HL-60 (cell line): ENCODE data around the gene ENDOV.

Source experiments
- CTCF ChIP-seq: IDR thresholded peaks from one replicate; pipeline ENCODE4 v1.5.1; 2011; ENCODE audit warnings: low read length, control low read depth, inconsistent platforms; ENCODE audit not compliant: insufficient read depth
- POLR2AphosphoS5 ChIP-seq: IDR thresholded peaks from 2 replicates; pipeline ENCODE4 v1.6.1; 2012; ENCODE audit warnings: low read depth
- TF ChIP-seq, protein P1 (sequence below): IDR thresholded peaks from 2 replicates; pipeline ENCODE4 v1.6.1; 2012; ENCODE audit warnings: low read depth; ENCODE audit not compliant: insufficient replicate concordance

DNA sequence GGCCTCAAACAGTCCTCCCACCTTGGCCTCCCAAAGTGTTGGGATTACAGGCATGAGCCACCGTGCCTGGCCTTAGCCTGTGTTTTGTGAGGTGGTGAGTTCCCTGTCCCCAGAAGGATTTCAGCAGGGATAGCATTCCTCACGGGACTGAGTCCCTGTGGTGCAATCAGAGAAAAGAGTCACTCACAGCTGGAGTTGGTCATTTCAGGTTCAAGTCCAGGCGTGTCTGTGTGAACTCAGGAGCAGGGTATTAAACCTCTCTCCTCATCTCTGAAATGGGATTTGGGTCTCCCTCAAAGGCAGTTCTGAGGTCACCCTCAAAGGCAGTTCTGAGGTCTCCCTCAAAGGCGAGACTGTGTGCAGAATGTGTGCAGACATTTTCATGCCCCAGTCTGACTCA lies 32.8 kb downstream of the ENDOV start:
- TF ChIP-seq CTCF (no peak), POLR2AphosphoS5 (no peak)
- TF ChIP-seq, protein P1, sequence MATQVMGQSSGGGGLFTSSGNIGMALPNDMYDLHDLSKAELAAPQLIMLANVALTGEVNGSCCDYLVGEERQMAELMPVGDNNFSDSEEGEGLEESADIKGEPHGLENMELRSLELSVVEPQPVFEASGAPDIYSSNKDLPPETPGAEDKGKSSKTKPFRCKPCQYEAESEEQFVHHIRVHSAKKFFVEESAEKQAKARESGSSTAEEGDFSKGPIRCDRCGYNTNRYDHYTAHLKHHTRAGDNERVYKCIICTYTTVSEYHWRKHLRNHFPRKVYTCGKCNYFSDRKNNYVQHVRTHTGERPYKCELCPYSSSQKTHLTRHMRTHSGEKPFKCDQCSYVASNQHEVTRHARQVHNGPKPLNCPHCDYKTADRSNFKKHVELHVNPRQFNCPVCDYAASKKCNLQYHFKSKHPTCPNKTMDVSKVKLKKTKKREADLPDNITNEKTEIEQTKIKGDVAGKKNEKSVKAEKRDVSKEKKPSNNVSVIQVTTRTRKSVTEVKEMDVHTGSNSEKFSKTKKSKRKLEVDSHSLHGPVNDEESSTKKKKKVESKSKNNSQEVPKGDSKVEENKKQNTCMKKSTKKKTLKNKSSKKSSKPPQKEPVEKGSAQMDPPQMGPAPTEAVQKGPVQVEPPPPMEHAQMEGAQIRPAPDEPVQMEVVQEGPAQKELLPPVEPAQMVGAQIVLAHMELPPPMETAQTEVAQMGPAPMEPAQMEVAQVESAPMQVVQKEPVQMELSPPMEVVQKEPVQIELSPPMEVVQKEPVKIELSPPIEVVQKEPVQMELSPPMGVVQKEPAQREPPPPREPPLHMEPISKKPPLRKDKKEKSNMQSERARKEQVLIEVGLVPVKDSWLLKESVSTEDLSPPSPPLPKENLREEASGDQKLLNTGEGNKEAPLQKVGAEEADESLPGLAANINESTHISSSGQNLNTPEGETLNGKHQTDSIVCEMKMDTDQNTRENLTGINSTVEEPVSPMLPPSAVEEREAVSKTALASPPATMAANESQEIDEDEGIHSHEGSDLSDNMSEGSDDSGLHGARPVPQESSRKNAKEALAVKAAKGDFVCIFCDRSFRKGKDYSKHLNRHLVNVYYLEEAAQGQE = no peak
